Peyer's patch (tissue), 4 donors: ENCODE data around the gene PGBD2.

Experiments
- POLR2A ChIP-seq, 2 donors: fragments of 450-650 bp; IDR thresholded peaks; one replicate each; pipeline ENCODE4 v1.5.1; 2017; ENCODE audit warnings: antibody characterized with exemption in 2 of 2, mild to moderate bottlenecking in 2 of 2, moderate library complexity in 2 of 2
- TF ChIP-seq, protein P1 (sequence below), 6 experiments: fragments of 450-650 bp in 4 of 6; fragments of 200-600 bp in 2 of 6; sonication (generic) in 1 of 6; IDR thresholded peaks; one replicate each; pipeline ENCODE4 v1.5.1; 2017 to 2019; ENCODE audit warnings: antibody characterized with exemption in 6 of 6, mild to moderate bottlenecking in 3 of 6, moderate library complexity in 1 of 6

DNA sequence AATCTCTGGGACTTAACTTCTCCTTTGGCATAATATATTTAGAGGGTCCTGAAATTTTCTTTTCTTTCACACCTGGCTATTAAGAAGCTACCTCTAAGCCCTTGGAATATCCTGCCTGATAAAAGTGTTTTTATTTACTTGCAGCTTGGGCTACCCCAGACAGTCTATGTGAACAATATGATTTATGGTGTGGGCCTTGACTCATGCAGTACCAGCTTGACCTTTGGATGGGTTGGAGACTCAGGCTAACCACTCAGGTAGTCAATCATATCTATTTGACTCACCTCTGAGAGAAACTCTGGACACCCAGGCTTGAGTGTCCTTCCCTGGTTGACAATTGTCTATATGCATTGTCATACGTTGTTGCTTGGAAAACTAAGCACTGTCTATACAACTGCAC lies 13.4 kb upstream of the PGBD2 start:
- TF ChIP-seq, protein P1, sequence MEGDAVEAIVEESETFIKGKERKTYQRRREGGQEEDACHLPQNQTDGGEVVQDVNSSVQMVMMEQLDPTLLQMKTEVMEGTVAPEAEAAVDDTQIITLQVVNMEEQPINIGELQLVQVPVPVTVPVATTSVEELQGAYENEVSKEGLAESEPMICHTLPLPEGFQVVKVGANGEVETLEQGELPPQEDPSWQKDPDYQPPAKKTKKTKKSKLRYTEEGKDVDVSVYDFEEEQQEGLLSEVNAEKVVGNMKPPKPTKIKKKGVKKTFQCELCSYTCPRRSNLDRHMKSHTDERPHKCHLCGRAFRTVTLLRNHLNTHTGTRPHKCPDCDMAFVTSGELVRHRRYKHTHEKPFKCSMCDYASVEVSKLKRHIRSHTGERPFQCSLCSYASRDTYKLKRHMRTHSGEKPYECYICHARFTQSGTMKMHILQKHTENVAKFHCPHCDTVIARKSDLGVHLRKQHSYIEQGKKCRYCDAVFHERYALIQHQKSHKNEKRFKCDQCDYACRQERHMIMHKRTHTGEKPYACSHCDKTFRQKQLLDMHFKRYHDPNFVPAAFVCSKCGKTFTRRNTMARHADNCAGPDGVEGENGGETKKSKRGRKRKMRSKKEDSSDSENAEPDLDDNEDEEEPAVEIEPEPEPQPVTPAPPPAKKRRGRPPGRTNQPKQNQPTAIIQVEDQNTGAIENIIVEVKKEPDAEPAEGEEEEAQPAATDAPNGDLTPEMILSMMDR (IDR thresholded peaks at IDR 0.05): no peak
- TF ChIP-seq POLR2A (IDR thresholded peaks at IDR 0.05): no peak
